ENCODE results near the gene FAM13B. TPM values are rescaled to one million over a fixed set of nuclear protein-coding genes. Genes with fewer than 3 reads are reported as not detected.

FAM13B gene
- total and polyA plus RNA-seq, 2 of the 8 experiments (the other 6 are each of a cell fraction or from before 2014, with no cell fraction given): 6.4 to 17.0 TPM

- peaks cover 0 to 2% of the 10 kb centered on the region in 2 experiments for H4K20me1 ChIP-seq (replicated peaks in 1 of 2; ENCODE audit: control insufficient read depth in 1 of 2, insufficient read depth in 2 of 2, low read length in 2 of 2)
- H3K9me3 ChIP-seq (ENCODE audit: insufficient read depth in 2 of 2, low read depth in 1 of 2, low read length in 1 of 2): no peaks in the 10 kb centered on the region
- H3K4me2 ChIP-seq (ENCODE audit: insufficient read depth in 1 of 2, low read depth in 2 of 2, low read length in 2 of 2): no peak overlapping the region
- H2BK12ac ChIP-seq (ENCODE audit: low read depth, low read length): no peak overlapping the region
- H3K9ac ChIP-seq (replicated peaks in 1 of 4; ENCODE audit: extremely low read depth in 1 of 4, low read depth in 3 of 4, low read length in 3 of 4): no peak overlapping the region
- H3K18ac ChIP-seq (ENCODE audit: extremely low read depth, low read length): no peak overlapping the region
- 74% methylated on average over 3 of the region's 3 CpGs; no CpG with 5 or more reads in 1 of the 2 experiments for WGBS, 2 experiments (ENCODE audit: extremely low coverage in 1 of 2, insufficient coverage in 1 of 2, insufficient read length in 1 of 2, insufficient replicate concordance in 2 of 2, low coverage in 1 of 2, low lambda C conversion rate in 2 of 2, missing lambda C conversion rate in 1 of 2)
- no peaks in the 10 kb centered on the region for H3K79me2 ChIP-seq (ENCODE audit: control insufficient read depth in 1 of 2, insufficient read depth in 2 of 2, low read length in 2 of 2)
- TF ChIP-seq EGR1 (IDR thresholded peaks at IDR 0.05; ENCODE audit: borderline replicate concordance, low read depth, low read length): no peak
- no peak overlapping the region for H3K27ac ChIP-seq (ENCODE audit: low read depth, low read length)
- H3K23ac ChIP-seq (ENCODE audit: insufficient read length): no peak overlapping the region
- peaks cover 0 to 8% (median 0%) of the 10 kb centered on the region in 4 experiments; a peak in 2 of 8 replicates for H3K36me3 ChIP-seq (ENCODE audit: control insufficient read depth in 2 of 4, insufficient read depth in 4 of 4, low read length in 3 of 4)
- H3K56ac ChIP-seq (replicated peaks; ENCODE audit: insufficient read length, low read depth, low read length): no peak overlapping the region
- no peak overlapping the region for H2BK20ac ChIP-seq (ENCODE audit: low read length)
- H3K4me1 ChIP-seq (replicated peaks in 1 of 4; ENCODE audit: control insufficient read depth in 3 of 4, insufficient read depth in 4 of 4, low read length in 3 of 4): no peaks in the 10 kb centered on the region
- H2BK5ac ChIP-seq (ENCODE audit: low read depth, low read length): no peak overlapping the region
- POLR2A ChIA-PET (ENCODE audit: partially characterized antibody): no interaction called here
- H2BK120ac ChIP-seq (replicated peaks; ENCODE audit: low read depth, low read length): no peak overlapping the region
- no peak overlapping the region for H3K14ac ChIP-seq (ENCODE audit: insufficient read length)
- no peak overlapping the region for H2BK15ac ChIP-seq (ENCODE audit: low read length)
- no peak overlapping the region for H4K5ac ChIP-seq (ENCODE audit: insufficient read length, low read depth, low read length)
- no peaks in the 10 kb centered on the region for H3K27me3 ChIP-seq (replicated peaks in 1 of 4; ENCODE audit: control insufficient read depth in 3 of 4, extremely low read depth in 1 of 4, insufficient read depth in 3 of 4, low read length in 3 of 4)
- no peak overlapping the region for H3K4me3 ChIP-seq (ENCODE audit: extremely low read depth in 1 of 4, insufficient read depth in 2 of 4, low read depth in 3 of 4, low read length in 4 of 4)
- DNase-seq (ENCODE audit: low read depth in 1 of 2, low spot score in 2 of 2): no peak
- CTCF ChIA-PET (ENCODE audit: partially characterized antibody): no interaction called here
- no peak overlapping the region for H4K91ac ChIP-seq (replicated peaks; ENCODE audit: insufficient read length, low read length)
- no peaks in the 10 kb centered on the region for H3K23me2 ChIP-seq (ENCODE audit: low read depth, low read length)
- H2AFZ ChIP-seq (ENCODE audit: low read length): no peak overlapping the region
- H3K4ac ChIP-seq (replicated peaks; ENCODE audit: insufficient read length, low read depth, low read length): no peak overlapping the region
- H3K79me1 ChIP-seq (ENCODE audit: low read depth, low read length): no peaks in the 10 kb centered on the region
- H2AK5ac ChIP-seq (ENCODE audit: low read depth, low read length): no peak overlapping the region
- no peak overlapping the region for H4K8ac ChIP-seq (ENCODE audit: extremely low read depth, insufficient read depth, low read length)
- no peak for FAIRE-seq
Measured at GRCh38 chr5:137932800-137933199, 100.1 kb downstream of the FAM13B start.

All from H1 (cell line).